HUES48 (cell line): ENCODE results near the gene PRR36.
"Not testable (repeated sequence)": the region's sequence is repeated elsewhere in the genome, so short reads cannot be mapped to it uniquely, and the experiment has no call there.

Experiments
- H3K27ac ChIP-seq: one replicate; pipeline ENCODE4 v1.7.0; 2013; ENCODE audit warnings: low read depth, low read length, inconsistent platforms
- H3K27me3 ChIP-seq: 2 replicates; pipeline ENCODE4 v1.6.1; 2013; ENCODE audit warnings: mild to moderate bottlenecking, low read length; ENCODE audit not compliant: control insufficient read depth, insufficient read depth
- H3K36me3 ChIP-seq: 2 replicates; pipeline ENCODE4 v1.6.1; 2013; ENCODE audit warnings: low read length; ENCODE audit not compliant: control insufficient read depth, insufficient read depth
- H3K4me1 ChIP-seq: 2 replicates; pipeline ENCODE4 v1.6.1; 2013; ENCODE audit warnings: mild to moderate bottlenecking, low read length; ENCODE audit not compliant: control insufficient read depth, insufficient read depth
- H3K4me3 ChIP-seq: 2 replicates; pipeline ENCODE4 v1.5.1; 2013; ENCODE audit warnings: mild to moderate bottlenecking, low read depth, low read length
- H3K9ac ChIP-seq: 2 replicates; pipeline ENCODE4 v1.6.1; 2013; ENCODE audit warnings: mild to moderate bottlenecking, low read depth, low read length, moderate library complexity
- H3K9me3 ChIP-seq: 2 replicates; pipeline ENCODE4 v1.6.1; 2013; ENCODE audit warnings: low read length; ENCODE audit not compliant: control insufficient read depth, insufficient read depth

The PRR36 gene

DNA sequence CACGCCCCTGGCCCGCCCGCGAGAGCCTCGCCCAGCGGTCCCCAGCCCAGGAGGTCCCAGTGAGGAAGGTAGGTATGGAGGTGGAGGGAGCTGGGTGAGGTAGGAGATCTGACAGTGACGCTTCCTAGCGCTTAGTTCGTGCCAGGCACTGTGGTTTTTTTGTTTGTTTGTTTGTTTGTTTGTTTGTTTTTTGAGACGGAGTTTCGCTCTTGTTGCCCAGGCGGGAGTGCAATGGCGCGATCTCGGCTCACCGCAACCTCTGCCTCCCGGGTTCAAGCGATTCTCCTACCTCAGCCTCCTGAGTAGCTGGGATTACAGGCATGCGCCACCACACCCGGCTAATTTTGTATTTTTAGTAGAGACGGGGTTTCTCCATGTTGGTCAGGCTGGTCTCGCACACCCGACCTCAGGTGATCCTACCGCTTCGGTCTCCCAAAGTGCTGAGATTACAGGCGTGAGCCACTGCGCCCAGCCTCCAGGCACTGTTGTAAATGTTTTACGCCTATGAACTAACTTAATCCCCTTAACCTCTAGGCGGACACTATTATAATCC lies 43.9 kb upstream of the PRR36 start:
- peaks cover 11% of the 10 kb centered on the region; the same call in 1 of the 2 replicates for H3K36me3 ChIP-seq
- not testable (repeated sequence) for H3K4me1 ChIP-seq, H3K27ac ChIP-seq, H3K9ac ChIP-seq, H3K9me3 ChIP-seq
- peak overlapping the region; percentile 62 for H3K4me3 ChIP-seq
- peaks cover 44% of the 10 kb centered on the region for H3K27me3 ChIP-seq

DNA sequence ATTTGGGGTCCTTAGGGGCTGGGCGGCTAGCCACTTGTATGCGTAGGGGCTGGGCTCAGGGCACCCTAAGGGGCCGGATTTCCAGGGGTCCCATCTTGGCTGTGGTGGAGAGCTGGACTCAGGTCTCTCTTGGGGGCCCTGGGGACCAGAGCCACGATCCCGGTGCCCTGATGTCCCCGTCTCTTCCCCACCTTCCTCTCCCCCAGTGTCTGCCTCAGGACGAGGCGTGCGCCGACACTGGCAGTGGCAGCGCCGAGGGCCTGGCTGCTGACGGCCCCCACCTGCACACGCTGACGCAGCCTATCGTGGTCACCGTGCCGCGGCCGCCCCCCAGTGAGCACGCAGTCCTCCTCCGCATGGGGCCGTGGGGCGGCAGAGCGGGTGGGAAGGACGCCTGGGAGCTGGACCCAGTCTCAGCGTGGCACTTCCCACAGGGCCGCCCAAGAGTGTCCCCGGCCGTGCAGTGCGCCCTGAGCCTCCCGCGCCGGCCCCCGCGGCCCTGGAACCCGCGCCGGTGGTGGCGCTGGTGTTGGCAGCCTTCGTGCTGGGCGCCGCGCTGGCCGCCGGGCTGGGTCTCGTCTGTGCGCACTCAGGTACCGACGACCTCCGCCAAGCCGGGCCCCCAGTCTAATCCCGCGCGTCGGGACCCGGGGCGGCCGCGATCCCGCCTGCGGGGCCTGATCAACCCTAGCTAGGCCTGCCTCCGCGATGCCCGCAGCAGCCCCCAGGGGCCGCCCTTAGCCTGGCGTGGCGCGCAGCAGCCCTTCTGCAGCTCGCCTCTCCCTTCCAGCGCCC lies 43.3 kb upstream of the PRR36 start:
- Histone ChIP-seq H3K4me1 (peaks cover 5% of the 10 kb centered on the region; the same call in 1 of the 2 replicates), H3K9ac (no peak overlapping the region), H3K4me3 (peak overlapping the region; percentile 62)

DNA sequence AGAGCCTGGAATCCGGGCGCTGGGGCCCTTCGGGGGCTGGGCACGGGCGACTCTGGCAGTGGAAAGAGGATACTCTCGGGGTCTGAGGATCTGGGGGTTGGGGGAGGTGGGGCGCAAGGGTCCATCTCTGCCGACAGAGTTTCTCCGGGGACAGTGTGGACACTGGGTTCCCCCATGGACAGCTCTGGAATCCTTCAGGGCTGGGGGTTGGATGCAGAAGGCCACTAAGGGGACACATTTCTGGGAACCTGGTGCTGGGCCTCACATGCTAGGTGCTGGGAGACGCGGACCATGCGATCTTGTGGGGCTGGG lies 42.7 kb upstream of the PRR36 start:
- no peak overlapping the region for H3K27ac ChIP-seq
- no peaks in the 10 kb centered on the region for H3K9me3 ChIP-seq
- peaks cover 5% of the 10 kb centered on the region; the same call in 1 of the 2 replicates for H3K4me1 ChIP-seq
- H3K9ac ChIP-seq, result no peak overlapping the region
- H3K36me3 ChIP-seq, result peaks cover 7% of the 10 kb centered on the region; the same call in 1 of the 2 replicates
- H3K4me3 ChIP-seq, result peak overlapping the region; percentile 62
- H3K27me3 ChIP-seq, result peaks cover 44% of the 10 kb centered on the region

More for the DNA sequence above, 43.3 kb upstream of the PRR36 start:
- no peak overlapping the region for H3K27ac ChIP-seq
- H3K9me3 ChIP-seq, result no peaks in the 10 kb centered on the region
- H3K27me3 ChIP-seq, result peaks cover 44% of the 10 kb centered on the region
- H3K36me3 ChIP-seq, result peaks cover 9% of the 10 kb centered on the region; the same call in 1 of the 2 replicates

DNA sequence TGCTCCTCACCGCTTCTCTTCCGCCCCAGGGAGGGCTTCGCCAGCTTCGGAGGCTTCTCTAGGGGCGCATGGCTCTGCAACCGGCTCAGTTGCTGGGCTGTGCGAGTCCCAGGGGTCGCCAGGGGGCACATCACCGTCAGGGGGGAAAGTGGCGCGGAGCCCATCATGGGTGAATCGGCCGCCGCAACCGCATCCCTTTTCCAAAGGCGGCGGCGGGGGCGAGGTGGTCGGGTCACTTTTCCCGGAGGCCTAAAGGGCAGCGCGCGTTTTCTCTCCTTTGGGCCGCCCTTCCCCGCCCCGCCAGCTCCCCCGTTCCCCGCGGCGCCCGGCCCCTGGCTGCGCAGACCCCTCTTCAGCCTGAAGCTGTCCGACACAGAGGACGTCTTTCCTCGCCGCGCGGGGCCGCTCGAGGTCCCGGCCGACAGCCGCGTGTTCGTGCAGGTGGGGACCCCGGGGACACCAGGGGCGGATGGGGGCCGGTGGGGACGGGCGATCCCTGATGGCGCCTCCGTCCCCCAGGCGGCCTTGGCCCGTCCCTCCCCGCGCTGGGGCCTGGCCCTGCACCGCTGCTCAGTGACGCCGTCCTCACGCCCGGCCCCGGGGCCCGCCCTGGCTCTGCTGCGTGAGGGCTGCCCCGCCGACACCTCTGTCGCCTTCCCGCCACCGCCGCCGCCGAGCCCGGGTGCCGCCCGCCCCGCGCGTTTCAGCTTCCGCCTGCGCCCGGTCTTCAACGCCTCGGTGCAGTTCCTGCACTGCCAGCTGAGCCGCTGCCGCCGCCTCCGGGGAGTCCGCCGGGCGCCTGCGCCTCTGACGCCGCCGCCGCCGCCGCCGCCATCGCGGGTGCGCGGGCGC lies 42.1 kb upstream of the PRR36 start:
- Histone ChIP-seq H3K4me3 (peak overlapping the region; percentile 62), H3K4me1 (peaks cover 5% of the 10 kb centered on the region; the same call in 1 of the 2 replicates), H3K9me3 (no peaks in the 10 kb centered on the region), H3K9ac (no peak overlapping the region), H3K36me3 (peaks cover 12% of the 10 kb centered on the region), H3K27ac (no peak overlapping the region), H3K27me3 (peaks cover 44% of the 10 kb centered on the region)

DNA sequence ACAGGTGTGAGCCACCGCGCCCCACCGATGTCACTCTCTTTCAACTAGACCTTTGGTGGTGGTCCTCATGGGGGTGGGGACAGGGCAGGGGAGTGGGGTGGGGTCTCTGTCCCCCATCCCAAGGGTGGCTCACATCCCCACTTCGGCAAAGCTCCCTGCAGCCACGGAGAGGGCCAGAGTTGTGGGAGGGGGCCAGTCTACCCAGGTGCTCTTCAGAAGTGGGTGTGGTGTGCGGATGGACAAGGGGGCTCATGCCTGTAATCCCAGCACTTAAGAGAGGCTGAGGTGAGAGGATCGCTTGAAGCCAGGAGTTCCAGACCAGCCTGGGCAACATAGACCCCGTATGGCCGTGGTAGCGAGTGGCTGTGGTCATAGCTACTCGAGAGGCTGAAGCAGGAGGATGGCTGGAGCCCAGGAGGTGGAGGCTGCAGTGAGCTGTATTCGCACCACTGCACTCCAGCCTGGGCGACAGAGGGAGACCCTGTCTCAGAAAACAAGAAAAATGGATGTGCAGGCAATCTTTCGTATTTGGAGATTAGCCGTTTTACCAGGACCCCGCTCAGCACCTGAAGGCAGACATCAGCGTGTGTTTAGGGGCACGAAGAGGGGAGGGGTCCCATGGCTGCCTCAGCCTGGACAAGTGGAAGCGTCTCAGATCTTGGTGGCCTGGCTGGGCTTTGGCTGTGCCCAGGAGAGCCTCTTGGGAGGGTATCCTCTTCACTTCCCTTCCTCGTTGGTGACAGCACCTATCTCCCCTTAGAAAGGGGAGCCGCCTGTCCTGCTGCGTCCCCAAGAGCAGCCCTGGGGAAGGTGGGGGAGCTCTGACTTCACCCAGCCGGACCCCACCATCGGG lies 41.3 kb upstream of the PRR36 start:
- Histone ChIP-seq H3K27me3 (peaks cover 44% of the 10 kb centered on the region), H3K9ac (no peak overlapping the region), H3K27ac (no peak overlapping the region)

DNA sequence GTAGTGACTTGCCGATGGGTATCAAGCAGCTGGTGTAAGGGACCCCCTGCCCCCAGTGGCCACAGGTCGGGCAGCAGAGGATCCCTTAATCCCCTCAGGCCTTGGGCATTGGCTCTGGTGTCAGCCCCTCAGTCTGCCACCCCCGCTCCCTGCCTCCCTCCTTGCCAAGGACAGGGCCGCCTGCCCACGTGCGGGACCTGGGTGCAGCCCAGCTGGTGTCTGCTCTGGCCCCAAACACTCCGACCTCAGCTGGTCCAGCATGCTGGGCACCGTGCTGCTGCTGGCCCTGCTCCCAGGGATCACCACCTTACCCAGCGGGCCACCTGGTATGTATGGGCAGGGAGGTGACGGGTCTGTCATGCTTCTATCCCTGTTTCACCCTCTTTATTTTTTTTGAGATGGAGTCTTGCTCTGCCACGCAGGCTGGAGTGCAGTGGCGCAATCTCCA lies 40.4 kb upstream of the PRR36 start, which contains the start of gene TGFBR3L:
Gene TGFBR3L (plus strand): TSS at position 233 of the 448 bp plus-strand sequence.
- Histone ChIP-seq H3K27me3 (peaks cover 44% of the 10 kb centered on the region), H3K4me3 (peak within 1 kb of the TSS; percentile 62; the same call in 1 of the 2 replicates), H3K36me3 (peaks cover 27% of the 10 kb centered on the region), H3K9me3 (no peaks in the 10 kb centered on the region), H3K27ac (no peak within 1 kb of the TSS), H3K9ac (no peak within 1 kb of the TSS), H3K4me1 (peaks cover 2% of the 10 kb centered on the region; the same call in 1 of the 2 replicates)

More for the DNA sequence above, 41.3 kb upstream of the PRR36 start:
- Histone ChIP-seq H3K9me3 (no peaks in the 10 kb centered on the region), H3K36me3 (peaks cover 19% of the 10 kb centered on the region), H3K4me3 (peak overlapping the region; percentile 62; the same call in 1 of the 2 replicates), H3K4me1 (peaks cover 5% of the 10 kb centered on the region; the same call in 1 of the 2 replicates)

DNA sequence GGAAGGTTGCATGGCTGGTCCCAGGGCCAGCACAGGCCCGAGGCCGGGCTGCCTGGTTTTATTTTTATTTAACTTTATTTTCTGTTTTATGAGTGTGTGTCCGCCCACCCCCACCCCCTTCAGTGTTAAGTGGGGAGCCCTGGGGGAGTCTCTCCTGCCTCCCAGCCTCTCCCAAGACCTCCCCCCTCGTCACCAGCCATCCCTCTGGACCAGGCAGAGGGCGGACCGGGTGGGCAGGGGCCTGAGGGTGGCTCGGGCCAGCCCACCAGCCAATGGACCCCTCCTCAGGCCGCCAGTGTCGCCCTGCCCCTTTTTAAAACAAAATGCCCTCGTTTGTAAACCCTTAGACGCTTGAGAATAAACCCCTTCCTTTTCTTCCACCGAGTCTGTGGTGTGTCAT lies 39.9 kb upstream of the PRR36 start:
- no peak overlapping the region for H3K9ac ChIP-seq
- no peaks in the 10 kb centered on the region for H3K9me3 ChIP-seq
- no peak overlapping the region for H3K4me3 ChIP-seq
- peaks cover 27% of the 10 kb centered on the region for H3K36me3 ChIP-seq
- no peaks in the 10 kb centered on the region; the same call in 1 of the 2 replicates for H3K4me1 ChIP-seq
- H3K27ac ChIP-seq, result no peak overlapping the region
- H3K27me3 ChIP-seq, result peaks cover 44% of the 10 kb centered on the region

DNA sequence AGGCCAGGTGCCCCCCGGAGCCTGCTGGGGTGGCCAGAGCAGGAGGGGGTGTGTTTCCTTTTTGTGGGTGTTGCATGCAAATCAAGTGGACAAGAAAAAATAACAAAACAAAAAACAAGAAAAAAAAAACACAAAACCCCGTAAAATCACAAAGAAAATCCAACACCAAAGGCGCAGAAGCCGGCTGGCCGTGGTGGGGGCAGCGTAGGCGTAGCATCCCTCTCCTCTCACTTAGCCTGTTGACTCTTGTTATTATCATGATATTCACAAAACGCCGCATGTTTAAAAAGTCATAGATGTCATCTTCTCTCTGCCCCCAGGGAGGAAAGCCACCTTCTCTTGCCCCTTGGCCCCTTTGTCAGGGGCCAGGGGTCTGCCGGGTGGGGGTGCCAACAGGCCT lies 39.5 kb upstream of the PRR36 start:
- H3K27me3 ChIP-seq, result peaks cover 41% of the 10 kb centered on the region
- H3K9me3 ChIP-seq, result no peaks in the 10 kb centered on the region
- H3K4me3 ChIP-seq, result no peak overlapping the region
- no peak overlapping the region for H3K9ac ChIP-seq
- H3K4me1 ChIP-seq, result no peaks in the 10 kb centered on the region; the same call in 1 of the 2 replicates
- H3K27ac ChIP-seq, result no peak overlapping the region
- H3K36me3 ChIP-seq, result peaks cover 27% of the 10 kb centered on the region

DNA sequence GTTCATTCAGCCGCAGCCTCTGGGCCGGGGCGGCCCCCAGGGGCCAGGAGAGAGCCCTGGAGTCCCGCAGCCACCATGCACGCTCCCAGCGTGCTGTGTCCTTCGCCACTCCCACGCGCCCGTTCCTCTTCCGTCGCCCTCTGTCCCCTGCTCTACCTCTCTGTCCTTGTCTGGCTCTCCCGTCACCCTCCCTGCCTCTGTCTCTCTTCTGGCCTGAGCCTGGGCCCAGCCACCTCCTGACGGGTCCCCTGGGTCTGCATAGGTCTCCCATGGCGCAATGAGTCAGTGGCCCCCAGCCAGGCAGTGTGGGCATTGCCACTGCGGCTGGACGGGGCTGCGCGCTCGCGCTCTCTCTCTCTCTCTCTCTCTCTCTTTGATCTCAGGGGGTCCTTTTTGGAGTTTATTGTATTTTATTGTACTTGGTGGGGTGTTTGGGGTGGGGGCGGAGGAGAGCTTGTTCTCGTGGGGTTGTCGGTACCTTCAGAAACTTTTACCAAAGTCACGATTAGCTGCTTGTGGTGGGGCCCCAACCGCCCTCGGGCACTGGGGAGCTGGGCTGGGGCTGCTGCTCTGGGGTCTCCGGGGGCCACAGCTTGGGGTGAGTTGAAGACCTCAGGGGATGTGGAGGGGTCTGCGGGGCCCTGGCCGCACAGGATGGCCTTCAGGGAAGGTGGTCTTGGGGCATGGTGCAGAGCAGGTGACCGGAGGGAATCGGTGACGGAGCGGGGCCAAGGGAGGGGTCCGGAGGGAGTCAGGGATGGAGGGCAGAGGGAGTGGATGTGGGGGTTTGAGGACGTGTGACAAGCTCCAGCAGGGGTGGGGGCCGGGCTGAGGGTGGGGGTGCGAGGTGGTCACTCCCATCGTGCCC lies 38.7 kb upstream of the PRR36 start:
- no peak overlapping the region for H3K4me3 ChIP-seq
- H3K27me3 ChIP-seq, result peaks cover 33% of the 10 kb centered on the region
- H3K4me1 ChIP-seq, result no peaks in the 10 kb centered on the region; the same call in 1 of the 2 replicates

More for the DNA sequence above, 38.7 kb upstream of the PRR36 start:
- Histone ChIP-seq H3K27ac (no peak overlapping the region), H3K36me3 (peaks cover 27% of the 10 kb centered on the region), H3K9ac (no peak overlapping the region), H3K9me3 (no peaks in the 10 kb centered on the region)
